GM19025 (cell line): ENCODE results near the gene TRIM46.
"Not testable (repeated sequence)": the region's sequence is repeated elsewhere in the genome, so short reads cannot be mapped to it uniquely, and the experiment has no call there.

Experiments
- ATAC-seq: cut with Tn5 transposase; IDR thresholded peaks from one replicate; pipeline ENCODE4 v1.9.1; 2021; ENCODE audit warnings: mild to moderate bottlenecking, low read depth, moderate library complexity; ENCODE audit not compliant: unreplicated experiment

The TRIM46 gene

GRCh38 chr1:155226188-155226909 is 52.7 kb downstream of the TRIM46 start:
- ATAC-seq, result no peak

- no peak for ATAC-seq
Observed at GRCh38 chr1:155226910-155227260, 53.2 kb downstream of the TRIM46 start.

- ATAC-seq, result peak; percentile 90
Observed at GRCh38 chr1:155227261-155228095, 53.8 kb downstream of the TRIM46 start.

GRCh38 chr1:155228096-155228427 is 54.4 kb downstream of the TRIM46 start:
- no peak for ATAC-seq

- not testable (repeated sequence) for ATAC-seq
Observed at GRCh38 chr1:155231302-155231701, 57.7 kb downstream of the TRIM46 start.

- not testable (repeated sequence) for ATAC-seq
Observed at GRCh38 chr1:155232001-155232978, 58.6 kb downstream of the TRIM46 start.

- not testable (repeated sequence) for ATAC-seq
Observed at GRCh38 chr1:155233502-155233901, 59.9 kb downstream of the TRIM46 start.
